Endometrial microvascular endothelial cells (primary cell): ENCODE measurements around the gene ZFP30. TPM values are rescaled to one million over a fixed set of nuclear protein-coding genes. Genes with fewer than 3 reads are reported as not detected.
"Not testable (repeated sequence)": the region's sequence is repeated elsewhere in the genome, so short reads cannot be mapped to it uniquely, and the experiment has no call there.

Experiments
- in situ Hi-C: cut with HindIII; loops from 2 replicates; pipeline ENCODE4 v1.10.0; 2017; ENCODE audit warnings: low sequenced_read_pairs, low pct_unique_long_range_greater_than_20kb; ENCODE audit errors: inconsistent ontology term
- total RNA-seq: library from RNA; depleted of rRNA; stranded (reverse); fragments of >200 nt; gene quantifications from one replicate; pipeline ENCODE4 v1.2.3, GENCODE V29; 2015; ENCODE audit errors: inconsistent ontology term

Gene ZFP30
- 4.9 TPM for total RNA-seq

DNA sequence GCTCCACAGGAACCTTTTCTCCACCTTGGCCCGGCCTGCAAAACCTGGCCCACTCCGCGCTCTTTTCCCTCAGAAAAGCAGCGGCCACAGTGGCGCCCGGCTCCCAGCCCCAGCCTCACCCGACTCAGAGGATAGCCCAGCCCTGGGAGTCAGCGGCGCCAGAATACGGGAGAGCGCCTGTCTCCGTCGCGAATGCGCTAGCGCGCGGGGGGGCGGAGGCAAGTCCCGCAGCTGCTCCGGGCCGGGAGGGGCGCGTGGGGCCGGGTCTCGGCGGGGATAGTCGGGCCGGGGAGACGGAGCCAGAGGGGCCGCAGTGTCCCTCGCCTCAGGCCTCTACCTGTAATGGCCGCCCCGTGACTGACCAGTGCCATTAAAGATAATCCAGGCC, at the start of gene ZFP30:
ZFP30 (minus strand) TSS at position 165 of the 388 bp plus-strand sequence. CDS start 7,643 bp downstream, outside the sequence.
- in situ Hi-C loops = no loop called here

DNA sequence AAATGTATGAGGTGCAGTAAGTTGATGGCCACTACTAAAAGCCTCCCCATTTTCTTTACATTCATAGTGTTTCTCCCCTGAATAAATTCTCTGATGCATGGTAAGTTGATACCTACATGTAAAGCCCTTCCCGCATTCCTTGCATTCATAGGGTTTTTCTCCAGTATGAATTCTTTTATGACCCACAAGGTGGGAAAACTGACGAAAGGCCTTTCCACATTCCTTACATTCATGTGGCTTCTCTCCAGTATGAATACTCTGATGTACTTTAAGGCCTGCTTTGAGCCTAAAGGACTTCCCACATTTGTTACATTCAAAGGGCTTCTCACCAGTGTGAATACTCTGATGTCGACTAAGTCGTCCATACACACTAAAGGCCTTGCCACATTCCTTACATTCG, 43.8 kb upstream of the ZFP30 start:
- in situ Hi-C loops = no loop called here

DNA sequence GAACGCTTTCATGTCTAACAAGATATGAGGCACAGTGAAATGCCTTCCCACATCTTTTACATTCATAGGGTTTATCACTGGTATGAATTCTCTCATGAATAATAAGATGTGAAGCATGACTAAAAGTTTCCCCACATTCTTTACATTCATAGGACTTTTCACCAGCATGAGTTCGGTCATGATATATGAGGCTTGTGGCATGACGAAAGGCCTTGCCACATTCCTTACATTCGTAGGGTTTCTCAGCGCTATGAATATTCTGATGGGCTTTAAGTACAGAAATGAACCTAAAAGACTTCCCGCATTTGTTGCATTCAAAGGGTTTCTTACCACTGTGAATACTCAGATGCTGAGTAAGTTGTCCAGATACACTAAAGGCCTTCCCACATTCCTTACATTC, 43.0 kb upstream of the ZFP30 start:
- in situ Hi-C loops = no loop called here

DNA sequence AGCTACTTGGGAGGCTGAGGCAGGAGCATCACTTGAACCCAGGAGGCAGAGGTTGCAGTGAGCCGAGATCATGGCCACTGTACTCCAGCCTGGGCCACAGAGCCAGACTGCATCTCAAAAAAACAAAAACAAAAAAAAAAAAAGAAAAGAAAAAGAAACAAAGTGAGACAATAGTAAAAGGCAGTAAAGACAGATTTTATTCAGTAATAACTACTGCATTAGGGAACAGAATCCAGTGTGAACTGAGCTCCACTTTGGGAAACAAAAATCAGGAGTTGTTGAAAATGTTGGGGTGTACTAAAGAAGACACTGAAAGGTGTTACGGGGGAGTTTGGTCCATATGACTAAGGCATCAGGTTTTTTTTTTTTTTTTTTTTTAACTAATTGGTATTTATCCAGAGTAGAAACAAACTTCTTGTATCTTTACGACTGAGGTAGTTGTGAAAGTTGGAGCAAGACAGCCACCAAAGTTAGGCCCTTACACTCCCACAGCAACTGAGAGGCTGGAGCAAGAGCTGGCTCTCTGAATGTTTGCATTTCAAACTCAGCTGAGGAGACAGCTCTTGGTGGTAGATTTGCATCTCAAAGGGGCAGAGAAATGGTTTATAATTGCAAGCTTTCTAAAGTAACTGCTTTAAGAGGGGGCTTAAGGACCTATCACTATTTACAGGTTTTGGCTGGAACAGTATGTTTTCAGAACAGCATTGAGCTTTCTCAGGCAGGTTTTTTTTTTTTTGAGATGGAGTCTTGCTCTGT, 40.1 kb upstream of the ZFP30 start:
- in situ Hi-C loops = no loop called here

DNA sequence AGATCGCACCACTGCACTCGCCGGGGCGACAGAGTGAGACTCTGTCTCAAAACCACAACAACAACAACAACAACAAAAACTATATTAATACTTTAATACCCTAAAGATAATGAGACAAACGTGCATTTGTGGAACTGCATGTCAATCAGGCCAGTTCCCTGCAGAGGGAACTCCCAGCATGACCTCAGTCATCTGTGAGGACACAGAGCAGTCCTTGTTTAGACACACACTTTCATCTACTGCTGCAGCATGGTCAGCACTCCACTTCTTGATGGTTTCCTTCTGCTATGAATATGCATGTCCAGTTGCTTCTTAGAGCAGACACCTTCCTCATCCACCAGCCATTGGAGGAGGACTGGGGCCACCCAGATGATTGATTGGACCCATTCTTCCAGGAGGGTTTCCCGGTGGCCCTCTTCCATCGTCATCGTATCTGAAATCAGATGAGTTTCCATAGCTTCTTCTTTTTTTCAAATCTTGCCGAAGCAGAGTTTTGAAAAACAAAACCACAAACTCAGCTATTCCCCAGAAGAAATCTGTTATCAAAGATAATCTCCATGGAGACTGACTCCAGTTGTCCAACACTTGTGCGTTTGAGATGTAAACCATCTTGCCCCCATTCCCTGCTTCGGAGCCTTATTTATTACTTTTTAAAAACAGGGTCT, 37.8 kb upstream of the ZFP30 start:
- in situ Hi-C loops = no loop called here

DNA sequence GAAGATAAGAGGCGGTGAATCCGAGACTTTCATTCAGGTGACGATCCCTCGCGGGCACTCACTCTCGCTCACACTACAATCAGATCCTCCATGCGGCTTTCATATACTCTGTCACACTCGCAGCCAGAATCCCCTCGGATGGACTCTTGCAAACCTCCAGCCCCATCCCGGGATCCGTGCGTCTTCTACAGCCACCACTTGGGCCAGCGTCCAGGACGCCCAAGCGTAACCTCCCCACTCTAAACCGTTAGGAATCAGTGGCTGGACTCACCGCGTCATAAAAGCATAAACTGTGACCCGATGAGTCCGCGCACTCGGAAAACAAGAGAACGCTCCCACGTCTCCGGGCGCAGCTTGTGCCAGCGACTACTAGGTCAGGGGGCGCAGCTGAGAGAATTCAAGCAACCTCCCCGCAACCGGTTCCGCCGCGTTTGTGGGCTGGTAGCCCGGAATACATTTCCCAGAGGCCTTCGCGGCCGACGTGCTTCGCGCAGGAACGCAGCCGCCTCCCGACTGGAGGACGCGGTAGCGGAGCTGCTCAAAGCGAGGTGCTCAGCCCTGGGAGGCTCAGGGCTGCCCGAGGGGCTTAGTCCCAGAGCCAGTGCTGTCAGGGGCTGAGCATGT, 36.7 kb upstream of the ZFP30 start:
- in situ Hi-C loops = no loop called here

DNA sequence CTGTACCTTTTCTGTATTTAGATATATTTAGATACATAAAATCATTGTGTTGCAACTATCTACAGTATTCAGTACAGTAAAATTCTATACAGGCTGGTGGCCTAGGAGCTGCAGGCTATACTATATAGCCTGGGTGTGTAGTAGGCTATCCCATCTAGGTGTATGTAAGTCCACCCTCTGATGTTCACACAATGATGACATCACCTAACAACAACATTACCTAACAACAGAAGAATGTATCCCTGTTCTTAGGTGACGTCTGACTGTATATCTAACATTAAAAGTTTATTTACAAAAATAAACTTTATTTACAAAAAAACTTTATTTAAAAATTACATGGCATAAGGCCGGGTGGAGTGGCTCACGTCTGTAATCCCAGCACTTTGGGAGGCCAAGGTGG, 28.3 kb upstream of the ZFP30 start:
- in situ Hi-C loops = no loop called here

DNA sequence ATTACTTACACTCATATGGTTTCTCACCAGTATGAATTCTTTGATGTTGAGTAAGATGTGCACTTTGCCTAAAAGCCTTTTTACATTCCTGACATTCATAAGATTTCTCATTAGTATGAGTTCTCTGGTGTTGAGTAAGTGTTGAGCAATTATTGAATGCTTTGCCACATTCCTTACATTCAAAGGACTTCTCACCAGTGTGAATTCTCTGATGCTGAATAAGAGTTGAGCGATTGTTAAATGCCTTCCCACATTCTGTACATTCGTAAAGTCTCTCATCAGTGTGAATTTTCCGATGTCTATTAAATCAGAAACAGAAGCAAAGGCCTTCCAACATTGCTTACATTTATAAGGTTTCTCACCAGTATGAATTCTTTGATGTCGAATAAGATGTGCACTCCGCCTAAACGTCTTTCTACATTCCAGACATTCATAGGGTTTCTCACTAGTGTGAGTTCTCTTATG, 14.2 kb upstream of the ZFP30 start:
- in situ Hi-C loops = no loop called here

DNA sequence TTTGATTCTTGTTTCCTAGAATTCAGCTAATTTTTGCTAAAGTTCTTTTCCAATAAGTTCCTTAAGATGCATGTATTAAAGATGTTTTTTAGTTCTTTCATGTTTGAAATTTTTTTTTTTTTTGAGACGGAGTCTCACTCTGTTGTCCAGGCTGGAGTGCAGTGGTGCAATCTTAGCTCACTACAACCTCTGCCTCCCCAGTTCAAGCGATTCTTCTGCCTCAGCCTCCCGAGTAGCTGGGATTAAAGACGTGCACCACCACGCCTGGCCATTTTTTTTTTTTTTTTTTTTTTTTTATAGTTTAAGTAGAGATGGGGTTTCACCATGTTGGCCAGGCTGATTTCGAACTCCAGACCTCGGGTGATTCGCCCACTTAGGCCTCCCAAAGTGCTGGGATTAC, 1.9 kb upstream of the ZFP30 start:
- in situ Hi-C loops = not testable (repeated sequence)

DNA sequence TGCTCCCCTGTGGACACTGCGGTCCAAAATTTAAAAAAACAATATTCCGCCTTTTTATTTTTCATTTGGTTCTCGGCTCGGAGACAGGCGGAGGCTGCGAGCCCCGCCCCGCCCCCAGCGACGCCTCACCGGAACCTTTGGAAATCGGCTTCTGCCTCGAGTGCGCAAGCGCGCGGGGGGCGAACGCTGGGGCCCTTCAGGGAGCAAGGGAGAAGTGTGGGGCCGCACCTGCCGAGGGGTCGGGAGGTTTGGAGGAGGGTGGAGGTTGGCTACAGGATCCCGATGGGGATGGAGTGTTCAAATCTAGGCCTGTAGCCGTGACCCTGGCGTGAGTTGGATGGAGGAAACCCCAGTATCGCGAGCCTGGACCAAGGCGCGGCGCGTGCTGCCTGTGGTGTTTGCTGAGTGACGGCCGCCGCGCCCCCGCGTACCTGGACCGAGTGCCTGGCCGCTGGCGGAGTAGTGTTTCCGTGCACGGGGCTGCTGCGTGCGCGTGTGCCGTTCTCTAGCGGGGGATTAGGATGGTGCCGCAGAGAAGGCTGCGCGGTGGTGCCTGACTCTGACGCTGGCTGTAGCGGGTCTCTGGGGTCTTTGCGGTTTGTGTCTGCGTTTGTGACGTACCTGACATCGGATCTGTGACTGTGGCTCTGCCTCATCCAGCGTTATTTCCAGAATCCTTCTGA, 565 bp upstream of the ZFP30 start:
- in situ Hi-C loops = no loop called here

DNA sequence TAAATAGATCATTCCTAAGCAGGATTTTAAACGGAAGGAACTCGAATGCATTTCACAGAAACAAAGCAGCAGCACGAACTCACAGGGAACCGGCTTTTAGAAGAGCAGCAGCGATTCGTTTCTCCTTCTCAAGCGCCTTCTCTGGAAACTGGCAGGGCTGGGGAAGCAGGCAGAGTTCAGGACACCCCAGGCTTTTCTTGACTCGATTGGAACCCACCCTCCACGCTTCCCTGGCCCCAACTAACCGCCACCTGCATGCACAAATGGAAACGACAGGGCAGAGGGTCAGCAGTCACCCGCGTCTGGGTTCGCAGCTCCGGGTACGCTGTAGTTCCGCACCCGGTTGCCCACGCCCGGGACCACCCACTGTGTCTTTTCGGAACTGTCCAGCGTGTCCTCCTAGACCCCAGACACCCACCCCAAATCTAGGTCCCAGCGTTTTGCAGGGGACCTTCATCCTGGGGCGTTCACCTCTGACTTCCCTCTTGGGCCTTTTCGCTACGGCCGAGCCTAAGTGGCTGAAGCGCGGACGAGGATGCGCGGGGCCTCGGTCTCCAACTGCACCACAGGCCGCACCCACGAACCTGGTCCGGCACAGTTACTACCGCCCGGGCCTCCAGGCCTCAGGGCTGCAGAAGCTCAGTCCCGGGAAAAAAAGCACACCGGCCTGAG, 500 bp downstream of the ZFP30 start:
- in situ Hi-C loops = no loop called here

DNA sequence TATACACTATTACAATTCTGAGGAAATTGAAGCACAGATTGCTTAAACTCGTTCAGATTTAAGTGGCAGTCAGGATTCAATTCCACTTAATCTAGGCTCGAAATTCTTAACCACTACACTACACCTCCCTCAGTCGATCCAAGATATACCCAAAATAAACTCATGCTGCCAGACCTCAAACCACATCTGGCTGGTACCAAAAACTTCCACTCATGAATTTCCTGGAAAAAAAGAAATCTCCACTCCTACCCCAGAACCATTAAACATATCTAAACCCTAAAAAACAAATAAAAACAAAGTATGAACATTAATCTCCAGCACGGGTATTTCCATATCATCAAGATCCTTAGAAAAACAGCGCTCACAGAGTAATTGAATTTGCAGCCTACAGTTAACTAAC, 1.1 kb downstream of the ZFP30 start:
- in situ Hi-C loops = no loop called here

DNA sequence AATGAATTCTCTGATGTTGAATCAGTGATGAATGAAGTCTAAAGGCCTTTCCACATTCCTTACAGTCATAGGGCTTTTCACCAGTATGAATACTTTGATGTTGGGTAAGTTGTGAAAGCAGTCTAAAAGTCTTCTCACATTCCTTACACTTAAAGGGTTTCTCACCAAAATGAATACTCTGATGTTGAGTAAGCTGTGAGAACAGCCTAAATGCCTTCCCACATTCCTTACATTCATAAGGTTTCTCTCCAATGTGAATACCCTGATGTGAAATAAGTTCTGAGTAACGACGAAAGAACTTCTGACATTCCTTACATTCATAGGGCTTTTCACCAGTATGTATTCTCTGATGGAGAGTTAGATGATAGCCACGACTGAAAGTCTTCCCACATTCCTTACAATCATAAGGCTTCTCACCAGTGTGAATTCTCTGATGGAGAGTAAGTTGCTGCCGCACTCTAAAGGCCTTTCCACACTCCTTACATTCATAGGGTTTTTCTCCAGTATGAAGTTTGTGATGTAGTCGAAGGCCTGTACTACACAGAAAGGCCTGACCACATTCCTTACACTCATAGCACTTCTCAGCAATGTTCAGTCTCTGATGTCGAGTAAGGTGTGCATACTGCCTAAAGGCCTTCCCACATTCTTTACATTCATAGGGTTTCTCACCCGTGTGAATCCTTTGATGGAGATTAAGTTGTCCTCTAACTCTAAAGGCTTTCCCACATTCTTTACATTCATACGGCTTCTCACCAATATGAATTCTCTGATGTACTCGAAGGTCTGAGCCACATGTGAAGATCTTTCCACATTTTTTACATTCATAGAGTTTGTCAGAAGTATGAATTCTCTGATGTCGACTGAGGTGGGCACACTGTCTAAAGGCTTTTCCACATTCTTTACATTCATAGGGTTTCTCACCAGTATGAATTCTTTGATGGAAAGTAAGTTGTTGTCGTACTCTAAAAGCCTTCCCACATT, 19.9 kb downstream of the ZFP30 start:
- in situ Hi-C loops = no loop called here

DNA sequence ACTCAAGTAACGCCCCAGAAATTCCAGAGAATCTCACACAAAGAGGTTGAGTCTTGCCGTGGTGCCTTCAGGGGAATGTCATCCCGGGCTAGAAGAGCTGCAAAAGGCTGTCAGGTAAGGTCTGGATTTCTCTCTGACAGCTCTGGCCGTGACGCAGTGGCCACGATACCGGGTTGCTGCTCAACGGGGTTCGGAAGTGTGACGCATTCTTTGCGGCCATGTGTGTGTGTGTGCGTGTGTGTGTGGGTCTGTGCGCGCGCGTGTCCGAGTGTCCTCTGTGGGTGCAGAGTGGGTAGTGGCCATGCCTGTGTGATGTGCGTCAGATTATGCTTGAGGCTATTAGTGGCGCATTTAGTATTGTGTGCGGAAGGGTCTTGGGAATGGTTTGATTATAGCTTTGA, 60.3 kb downstream of the ZFP30 start:
- in situ Hi-C loops = no loop called here

DNA sequence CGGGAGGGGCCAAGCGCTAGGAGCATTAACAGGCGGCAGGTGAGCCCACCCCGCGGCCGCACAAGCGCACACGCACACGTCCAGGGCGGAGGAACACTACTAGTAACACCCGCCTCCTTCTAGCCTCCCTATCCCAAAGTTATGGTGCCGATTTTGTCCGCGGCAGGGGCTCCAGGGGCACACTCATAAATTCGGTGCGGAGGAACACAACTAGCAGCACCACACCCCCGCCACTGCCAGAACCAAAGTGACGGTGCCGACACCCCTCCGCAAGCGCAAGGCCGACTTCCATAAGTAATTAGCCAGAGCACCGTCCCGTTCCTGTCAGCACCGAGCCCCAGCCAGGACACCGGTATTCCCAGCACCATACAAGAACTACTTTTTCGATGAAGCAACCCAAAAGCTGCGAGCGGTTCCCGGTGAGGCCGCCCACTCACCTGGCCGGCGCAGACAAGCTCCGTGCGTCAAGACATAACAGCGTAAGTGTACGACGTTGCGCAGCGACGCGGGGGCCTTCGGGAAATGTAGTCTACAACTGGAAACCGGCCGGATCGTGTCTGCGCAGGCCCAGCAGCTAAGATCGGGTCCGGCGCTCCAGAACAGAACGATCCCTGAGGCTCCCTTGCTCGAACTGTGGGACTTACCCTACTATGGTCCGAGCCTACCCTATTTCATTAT, 60.8 kb downstream of the ZFP30 start, which contains the start of the genes ZNF540 and ZNF571:
ZNF540 (plus strand) TSS at position 573 of the 678 bp plus-strand sequence. CDS start 3,572 bp downstream, outside the sequence.
ZNF571 (minus strand) TSS at position 489 of the 678 bp plus-strand sequence. CDS start 8,116 bp downstream, outside the sequence.
- in situ Hi-C loops = no loop called here

DNA sequence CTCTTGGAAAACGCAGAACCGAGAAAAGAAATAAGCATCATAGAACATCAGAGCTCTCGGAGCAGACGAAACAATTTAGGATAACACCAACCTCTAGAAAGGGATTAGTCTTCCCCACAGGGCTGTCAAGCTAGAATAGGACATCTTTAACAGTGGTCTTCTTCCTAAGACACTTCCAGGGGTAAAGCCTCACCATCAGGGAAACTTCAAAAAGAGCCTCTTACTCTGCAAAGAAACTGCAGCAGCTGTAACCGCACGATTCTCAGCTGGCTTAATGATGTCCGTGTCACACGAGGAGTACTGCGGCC, 61.3 kb downstream of the ZFP30 start:
- in situ Hi-C loops = no loop called here

DNA sequence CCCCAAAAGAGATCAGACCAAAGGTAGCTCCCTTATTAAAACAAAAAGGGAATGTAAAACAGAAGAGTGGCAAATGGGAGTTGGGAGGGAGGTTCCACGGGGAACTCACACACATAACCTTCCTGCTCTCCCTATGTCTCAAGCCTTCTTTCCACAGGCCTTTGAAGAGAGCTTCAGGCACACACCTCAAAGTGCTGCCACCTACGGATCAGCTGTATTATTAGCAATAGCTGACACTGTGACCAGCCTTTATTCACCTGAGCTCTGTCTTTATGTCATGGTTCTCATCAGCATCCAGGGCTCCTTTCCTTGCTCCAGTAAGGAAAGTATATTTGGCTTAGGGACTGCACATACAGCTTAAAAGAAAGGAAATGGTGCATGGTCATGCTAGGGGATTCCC, 71.9 kb downstream of the ZFP30 start:
- in situ Hi-C loops = no loop called here
